ENCODE data around the gene PSMB7. TPM values are rescaled to one million over a fixed set of nuclear protein-coding genes. Genes with fewer than 3 reads are reported as not detected.
A peak's percentile ranks its signal among the peaks of the same experiment; 100 is the strongest.

PSMB7 gene
- total RNA-seq, 2 experiments from 2014 or later: 124 to 142 TPM

GRCh38 chr9:124414612-124415011 is 630 bp downstream of the PSMB7 start:
- H3K27ac Mint-ChIP-seq: peak overlapping the region; percentile 94
- peaks cover 41% of the 10 kb centered on the region for H3K4me1 Mint-ChIP-seq
- DNase-seq (no peak), ATAC-seq (no peak)
- peak overlapping the region; percentile 97 for H3K4me3 Mint-ChIP-seq
- H3K36me3 Mint-ChIP-seq: peaks cover 35% of the 10 kb centered on the region
- no peaks in the 10 kb centered on the region for H3K27me3 Mint-ChIP-seq
- peaks cover 2% of the 10 kb centered on the region for H3K9me3 Mint-ChIP-seq (ENCODE audit: low read depth)
- CTCF ChIA-PET: interaction anchor here (0.7 to 1.3 kb wide), 2 partner anchors 15 to 17 kb away, joined by 3 to 4 read pairs; no protein-coding TSS in a partner anchor

- Mint-ChIP-seq H3K4me3 (no peak overlapping the region), H3K9me3 (ENCODE audit: low read depth) (peaks cover 2% of the 10 kb centered on the region), H3K27ac (no peak overlapping the region), H3K27me3 (no peaks in the 10 kb centered on the region), H3K4me1 (peaks cover 40% of the 10 kb centered on the region), H3K36me3 (peaks cover 47% of the 10 kb centered on the region)
- no peak for DNase-seq
- no peak for ATAC-seq
- CTCF ChIA-PET: interaction anchor here (1.6 kb wide), 1 partner anchor 285 kb away, joined by 3 read pairs; no protein-coding TSS in a partner anchor
These were observed 3.0 kb downstream of the PSMB7 start for GRCh38 chr9:124412228-124412575.

GRCh38 chr9:124411514-124412227 is 3.6 kb downstream of the PSMB7 start:
- Mint-ChIP-seq H3K4me3 (no peak overlapping the region), H3K27ac (no peak overlapping the region), H3K27me3 (no peaks in the 10 kb centered on the region), H3K9me3 (ENCODE audit: low read depth) (peaks cover 2% of the 10 kb centered on the region), H3K4me1 (peaks cover 40% of the 10 kb centered on the region), H3K36me3 (peaks cover 49% of the 10 kb centered on the region)
- no peak for DNase-seq
- CTCF ChIA-PET: interaction anchor here (1.0 to 1.9 kb wide), 3 partner anchors 21 to 285 kb away, joined by 3 to 5 read pairs (median 3); no protein-coding TSS in a partner anchor
- ATAC-seq: no peak

- CTCF ChIA-PET: interaction anchor here (0.7 to 2.3 kb wide), 6 partner anchors 9 to 1479 kb away, joined by 3 to 10 read pairs (median 6); no protein-coding TSS in a partner anchor
- Mint-ChIP-seq H3K27me3 (no peaks in the 10 kb centered on the region), H3K9me3 (ENCODE audit: low read depth) (peaks cover under 1% of the 10 kb centered on the region), H3K27ac (no peak overlapping the region), H3K4me3 (no peak overlapping the region), H3K36me3 (peaks cover 55% of the 10 kb centered on the region), H3K4me1 (peaks cover 34% of the 10 kb centered on the region)
- DNase-seq: no peak
- no peak for ATAC-seq
These were observed 4.8 kb downstream of the PSMB7 start for GRCh38 chr9:124410321-124410913.

- no peaks in the 10 kb centered on the region for H3K9me3 Mint-ChIP-seq (ENCODE audit: low read depth)
- H3K36me3 Mint-ChIP-seq: peaks cover 57% of the 10 kb centered on the region
- H3K4me3 Mint-ChIP-seq: no peak overlapping the region
- no peak for DNase-seq
- no peak overlapping the region for H3K27ac Mint-ChIP-seq
- CTCF ChIA-PET: interaction anchor here (1.1 to 2.3 kb wide), 3 partner anchors 10 to 45 kb away, joined by 5 to 10 read pairs (median 9); no protein-coding TSS in a partner anchor
- peaks cover 31% of the 10 kb centered on the region for H3K4me1 Mint-ChIP-seq
- no peak for ATAC-seq
- H3K27me3 Mint-ChIP-seq: no peaks in the 10 kb centered on the region
These were observed 5.8 kb downstream of the PSMB7 start for GRCh38 chr9:124409410-124409809.

- H3K4me1 Mint-ChIP-seq: no peaks in the 10 kb centered on the region
- H3K36me3 Mint-ChIP-seq: peaks cover 29% of the 10 kb centered on the region
- no peak overlapping the region for H3K27ac Mint-ChIP-seq
- no peaks in the 10 kb centered on the region for H3K9me3 Mint-ChIP-seq (ENCODE audit: low read depth)
- no peak for ATAC-seq
- CTCF ChIA-PET: interaction anchor here (1.1 kb wide), 1 partner anchor 278 kb away, joined by 3 read pairs; no protein-coding TSS in a partner anchor
- DNase-seq: no peak
- no peak overlapping the region for H3K4me3 Mint-ChIP-seq
- no peaks in the 10 kb centered on the region for H3K27me3 Mint-ChIP-seq
These were observed 12.0 kb downstream of the PSMB7 start for GRCh38 chr9:124403246-124403645.

- Mint-ChIP-seq H3K4me3 (no peak overlapping the region), H3K36me3 (peaks cover 15% of the 10 kb centered on the region), H3K4me1 (peaks cover 8% of the 10 kb centered on the region), H3K27me3 (no peaks in the 10 kb centered on the region), H3K9me3 (ENCODE audit: low read depth) (no peaks in the 10 kb centered on the region), H3K27ac (no peak overlapping the region)
- CTCF ChIA-PET: interaction anchor here (1.2 to 2.5 kb wide), 2 partner anchors 9 to 14 kb away, joined by 4 to 9 read pairs; no protein-coding TSS in a partner anchor
- no peak for DNase-seq
- no peak for ATAC-seq
These were observed 15.0 kb downstream of the PSMB7 start for GRCh38 chr9:124399968-124400940.

- H3K27ac Mint-ChIP-seq: no peak overlapping the region
- no peak for ATAC-seq
- CTCF ChIA-PET: interaction anchor here (1.1 to 2.5 kb wide), 4 partner anchors 10 to 16 kb away, joined by 4 to 9 read pairs (median 5); no protein-coding TSS in a partner anchor
These were observed 15.8 kb downstream of the PSMB7 start for GRCh38 chr9:124399323-124399967.

GRCh38 chr9:124398191-124398935 is 16.9 kb downstream of the PSMB7 start:
- Mint-ChIP-seq H3K27ac (no peak overlapping the region), H3K4me3 (no peak overlapping the region), H3K4me1 (peaks cover 25% of the 10 kb centered on the region), H3K36me3 (peaks cover 4% of the 10 kb centered on the region), H3K9me3 (ENCODE audit: low read depth) (no peaks in the 10 kb centered on the region), H3K27me3 (no peaks in the 10 kb centered on the region)
- CTCF ChIA-PET: interaction anchor here (1.0 to 2.5 kb wide), 5 partner anchors 9 to 271 kb away, joined by 3 to 9 read pairs (median 5); partner anchors contain the start of gene PSMB7
- no peak for DNase-seq
- ATAC-seq: no peak

More at GRCh38 chr9:124399323-124399967, 15.8 kb downstream of the PSMB7 start:
- Mint-ChIP-seq H3K4me3 (no peak overlapping the region), H3K27me3 (no peaks in the 10 kb centered on the region), H3K9me3 (ENCODE audit: low read depth) (no peaks in the 10 kb centered on the region), H3K36me3 (peaks cover 12% of the 10 kb centered on the region), H3K4me1 (peaks cover 15% of the 10 kb centered on the region)
- no peak for DNase-seq

GRCh38 chr9:124395826-124396225 is 19.4 kb downstream of the PSMB7 start:
- CTCF ChIA-PET: interaction anchor here (0.9 to 4.3 kb wide), 5 partner anchors 11 to 354 kb away, joined by 3 to 19 read pairs (median 3); no protein-coding TSS in a partner anchor
- H3K36me3 Mint-ChIP-seq: peaks cover 6% of the 10 kb centered on the region
- no peak for DNase-seq
- no peak overlapping the region for H3K27ac Mint-ChIP-seq
- no peaks in the 10 kb centered on the region for H3K27me3 Mint-ChIP-seq
- peaks cover 36% of the 10 kb centered on the region for H3K4me1 Mint-ChIP-seq
- no peak for ATAC-seq
- H3K4me3 Mint-ChIP-seq: no peak overlapping the region
- no peaks in the 10 kb centered on the region for H3K9me3 Mint-ChIP-seq (ENCODE audit: low read depth)

- CTCF ChIA-PET: interaction anchor here (1.1 to 4.3 kb wide), 7 partner anchors 12 to 353 kb away, joined by 3 to 19 read pairs (median 3); no protein-coding TSS in a partner anchor
- ATAC-seq: peak; percentile 42
- no peaks in the 10 kb centered on the region for H3K9me3 Mint-ChIP-seq (ENCODE audit: low read depth)
- H3K4me3 Mint-ChIP-seq: no peak overlapping the region
- no peaks in the 10 kb centered on the region for H3K27me3 Mint-ChIP-seq
- peaks cover 37% of the 10 kb centered on the region for H3K4me1 Mint-ChIP-seq
- peaks cover 6% of the 10 kb centered on the region for H3K36me3 Mint-ChIP-seq
- DNase-seq: no peak
- peak overlapping the region; percentile 79 for H3K27ac Mint-ChIP-seq
These were observed 20.6 kb downstream of the PSMB7 start for GRCh38 chr9:124394596-124394995.

GRCh38 chr9:124394167-124394566 is 21.1 kb downstream of the PSMB7 start:
- H3K9me3 Mint-ChIP-seq (ENCODE audit: low read depth): no peaks in the 10 kb centered on the region
- peaks cover 6% of the 10 kb centered on the region for H3K36me3 Mint-ChIP-seq
- H3K27me3 Mint-ChIP-seq: no peaks in the 10 kb centered on the region
- peak; percentile 81 for ATAC-seq
- peak overlapping the region; percentile 79 for H3K27ac Mint-ChIP-seq
- H3K4me3 Mint-ChIP-seq: peak overlapping the region; percentile 13
- H3K4me1 Mint-ChIP-seq: peaks cover 38% of the 10 kb centered on the region
- DNase-seq: peak; percentile 47
- CTCF ChIA-PET: interaction anchor here (1.2 to 4.3 kb wide), 7 partner anchors 10 to 268 kb away, joined by 3 to 19 read pairs (median 5); no protein-coding TSS in a partner anchor

Measured in activated CD8-positive, alpha-beta memory T cell treated with anti-CD3 and anti-CD28 coated beads, Interleukin-2, amount 10 ng/mL, durations not matched to agents 7 days and 5 days (primary cell).